NCI-H2029 (cell line): Measurements from ENCODE around the gene RPL31.

Experiments
- DNase-seq: peaks from one replicate; lab custom pipeline; 2025; lab: John Stamatoyannopoulos, UW

RPL31 gene

DNA sequence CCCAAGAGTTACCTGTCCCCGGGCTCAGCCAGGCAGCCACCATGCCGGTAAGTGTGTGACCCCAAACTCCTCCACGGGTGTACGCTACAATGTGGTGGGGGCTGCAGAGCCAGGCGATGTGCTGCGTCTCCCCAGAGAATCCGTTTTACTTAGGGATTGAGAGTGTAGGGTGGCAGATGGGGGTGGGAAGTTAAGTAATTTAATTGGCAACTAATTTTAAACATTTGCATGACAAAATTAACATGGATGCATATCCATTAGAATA is 26.6 kb upstream of the RPL31 start:
- DNase-seq: no peak

DNA sequence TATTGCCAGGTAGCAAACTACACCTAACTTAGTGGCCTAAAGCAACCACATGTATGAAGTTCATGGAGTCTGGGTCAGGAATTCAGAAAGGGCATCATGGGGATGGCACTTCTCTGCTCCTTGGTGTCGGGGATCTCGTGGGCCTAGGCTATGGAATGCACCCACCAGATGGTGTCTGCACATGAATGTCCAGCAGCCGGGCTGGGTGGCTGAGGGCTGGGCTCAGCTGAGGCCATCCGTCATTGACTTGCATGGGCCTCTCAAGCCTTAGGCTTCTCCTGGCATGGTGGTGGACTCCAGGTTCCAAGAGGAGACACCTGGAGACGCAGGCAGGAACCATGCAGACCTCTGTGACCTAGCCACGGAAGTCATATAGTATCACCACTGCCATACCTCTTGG is 26.0 kb upstream of the RPL31 start:
- no peak for DNase-seq

DNA sequence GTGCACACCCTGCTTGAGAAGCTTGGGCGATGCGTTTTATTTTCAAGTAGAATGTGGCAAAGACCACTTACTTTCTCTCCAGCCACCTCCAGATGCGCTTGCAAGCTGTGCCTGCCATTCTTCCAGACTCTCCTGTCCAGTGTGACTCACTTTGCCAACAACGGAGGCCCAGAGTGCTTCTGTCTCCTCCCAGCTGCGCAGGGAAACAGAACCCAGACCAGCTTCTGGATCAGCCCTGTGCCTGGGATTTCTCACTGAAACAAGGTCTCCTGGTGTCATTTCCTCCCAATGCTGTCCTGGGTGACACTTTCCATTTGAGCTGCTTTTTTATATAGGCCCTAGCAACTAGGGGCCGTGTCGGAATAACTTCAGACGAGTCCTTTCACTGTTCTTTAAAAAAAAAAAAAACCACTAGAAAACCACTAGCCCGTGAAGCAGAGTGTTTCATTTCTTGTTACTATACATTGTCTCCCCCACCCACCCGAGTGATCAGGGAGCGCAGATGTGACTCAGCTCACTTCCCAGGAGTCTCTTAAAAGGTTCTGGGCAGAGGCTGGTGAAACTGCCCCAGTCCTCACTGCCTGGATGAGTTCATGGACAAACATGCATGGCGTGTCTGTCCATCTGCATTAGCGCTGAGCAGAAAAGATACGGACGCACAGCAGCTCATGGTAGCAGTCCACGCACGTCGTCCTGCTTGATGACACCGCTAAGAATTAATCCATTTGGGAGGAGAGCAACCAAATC is 25.3 kb upstream of the RPL31 start:
- no peak for DNase-seq

DNA sequence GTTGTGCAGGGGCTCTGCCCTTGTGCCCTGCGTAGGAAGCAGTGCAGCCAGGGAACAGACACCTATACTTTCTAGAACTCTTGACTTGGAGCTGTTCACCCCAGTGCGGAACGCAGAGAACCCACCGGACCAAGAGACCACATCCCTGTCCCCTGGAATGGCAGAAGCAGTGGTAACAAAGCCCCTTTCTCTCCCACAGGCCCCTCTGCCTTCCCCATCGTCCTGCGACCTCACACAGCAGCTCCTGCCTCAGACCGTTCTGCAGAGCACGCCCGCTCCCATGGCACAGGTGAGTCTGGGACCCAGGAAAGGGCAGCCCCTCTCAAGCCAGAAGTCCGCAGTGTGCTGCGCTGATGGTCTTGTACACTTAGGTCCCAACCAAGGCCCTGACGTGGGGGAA is 24.6 kb upstream of the RPL31 start:
- no peak for DNase-seq

GRCh38 chr2:100978582-100979191 is 23.4 kb upstream of the RPL31 start:
- DNase-seq: no peak

DNA sequence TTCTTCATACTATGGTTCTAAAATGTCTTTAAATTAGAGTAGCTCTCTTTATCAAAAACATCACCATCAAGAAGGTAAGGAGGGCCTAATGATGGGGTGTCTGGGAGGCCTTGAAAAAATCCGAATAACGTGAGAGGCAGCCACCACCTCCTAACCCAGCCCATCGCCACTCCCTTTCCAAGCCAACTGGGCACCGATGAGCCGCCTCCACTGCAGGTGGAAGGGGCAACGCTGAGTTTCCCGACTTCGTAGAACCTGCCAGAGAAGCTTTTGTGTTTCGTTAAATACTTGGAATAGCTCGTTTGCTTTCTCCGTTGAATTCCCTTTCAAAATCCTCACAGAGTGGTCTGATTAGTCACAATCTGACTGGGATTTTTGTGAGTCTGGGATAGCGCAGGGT is 22.0 kb upstream of the RPL31 start:
- DNase-seq: no peak

GRCh38 chr2:100981011-100981410 is 21.1 kb upstream of the RPL31 start:
- DNase-seq: no peak

DNA sequence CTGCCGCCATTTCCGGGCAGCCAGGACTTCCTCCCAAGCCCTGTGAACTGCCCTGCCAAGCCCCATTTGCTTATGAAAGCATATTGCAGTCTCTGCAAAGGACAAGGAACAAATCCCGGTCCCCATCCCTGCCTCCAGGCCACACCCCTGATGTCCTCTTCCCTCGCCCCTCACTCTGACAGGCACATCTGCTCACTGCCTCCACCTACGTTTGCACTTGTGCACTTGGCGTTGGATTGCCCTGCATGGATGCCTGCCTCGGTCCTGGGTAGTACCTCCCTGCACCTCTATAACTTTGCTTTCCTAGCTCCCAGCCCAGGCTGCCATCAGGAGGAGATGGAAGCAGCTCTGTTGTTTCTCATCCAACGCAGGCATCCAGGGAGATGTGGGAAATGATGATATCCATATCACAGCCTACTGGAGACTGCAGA is 19.6 kb upstream of the RPL31 start:
- DNase-seq: no peak

DNA sequence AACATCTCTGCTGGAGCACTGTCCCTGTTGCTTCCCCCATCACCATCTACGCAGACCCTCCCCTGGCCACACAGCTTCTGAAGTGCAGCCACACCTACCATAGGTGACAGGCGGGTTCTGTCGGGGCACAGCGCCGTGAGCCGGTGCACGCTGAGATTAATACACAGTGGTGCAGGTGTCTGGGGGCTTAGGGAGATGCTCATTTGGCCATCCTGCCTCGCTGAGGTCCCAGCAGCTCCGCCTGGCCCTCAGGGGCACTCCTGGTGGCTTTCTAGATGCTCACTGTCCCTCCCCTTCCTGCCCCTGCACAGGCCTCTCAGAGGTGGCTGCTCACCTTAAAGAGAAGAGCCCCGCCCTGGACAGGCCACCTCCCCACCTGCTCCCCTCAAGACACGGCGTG is 18.9 kb upstream of the RPL31 start:
- no peak for DNase-seq

- no peak for DNase-seq
Measured at GRCh38 chr2:100983684-100984310, 18.3 kb upstream of the RPL31 start.

- DNase-seq: peak; percentile 47
Measured at GRCh38 chr2:100984892-100985307, 17.2 kb upstream of the RPL31 start.

- no peak for DNase-seq
Measured at GRCh38 chr2:100986157-100986556, 15.9 kb upstream of the RPL31 start.

DNA sequence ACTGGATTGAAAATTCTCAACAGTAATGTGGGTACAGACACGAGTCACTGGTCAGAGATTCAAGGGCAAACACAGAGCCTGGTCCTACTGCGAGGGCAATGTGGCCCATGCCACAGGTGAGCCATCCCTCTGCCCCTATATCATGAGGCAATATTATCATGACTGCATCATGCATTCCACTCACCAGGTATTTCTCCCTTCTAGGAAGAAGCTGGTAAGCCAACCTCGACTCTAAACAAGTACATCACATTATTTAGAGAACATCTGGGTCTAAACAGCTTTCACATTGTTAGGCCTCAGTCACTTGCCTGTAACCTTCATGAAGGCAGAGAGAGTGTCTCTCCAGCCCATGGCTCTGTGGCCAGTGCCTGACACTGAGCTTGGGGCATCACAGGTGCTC is 14.6 kb upstream of the RPL31 start:
- no peak for DNase-seq

- DNase-seq: no peak
Measured at GRCh38 chr2:100987974-100988373, 14.1 kb upstream of the RPL31 start.

- no peak for DNase-seq
Measured at GRCh38 chr2:100988630-100989417, 13.3 kb upstream of the RPL31 start.

DNA sequence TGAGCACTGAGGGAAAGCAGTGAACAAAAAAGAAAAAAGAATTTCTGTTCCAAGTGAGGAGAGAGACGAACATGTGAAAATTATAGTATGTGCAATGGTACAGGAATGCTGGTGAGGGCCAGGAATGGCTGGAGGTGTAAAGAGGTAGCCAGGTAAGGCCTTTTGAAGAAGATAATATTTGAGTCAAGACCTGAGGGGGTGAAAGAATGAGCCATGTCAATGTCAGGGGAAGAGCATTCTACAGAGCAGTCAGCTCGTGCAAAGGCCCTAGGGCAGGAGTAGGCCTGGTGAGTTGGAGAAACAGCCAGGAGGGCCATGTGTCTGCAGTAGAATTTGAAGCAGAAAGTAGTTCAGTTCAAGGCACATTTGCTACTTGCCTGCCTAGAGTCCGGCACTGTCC is 12.4 kb upstream of the RPL31 start:
- DNase-seq: no peak

DNA sequence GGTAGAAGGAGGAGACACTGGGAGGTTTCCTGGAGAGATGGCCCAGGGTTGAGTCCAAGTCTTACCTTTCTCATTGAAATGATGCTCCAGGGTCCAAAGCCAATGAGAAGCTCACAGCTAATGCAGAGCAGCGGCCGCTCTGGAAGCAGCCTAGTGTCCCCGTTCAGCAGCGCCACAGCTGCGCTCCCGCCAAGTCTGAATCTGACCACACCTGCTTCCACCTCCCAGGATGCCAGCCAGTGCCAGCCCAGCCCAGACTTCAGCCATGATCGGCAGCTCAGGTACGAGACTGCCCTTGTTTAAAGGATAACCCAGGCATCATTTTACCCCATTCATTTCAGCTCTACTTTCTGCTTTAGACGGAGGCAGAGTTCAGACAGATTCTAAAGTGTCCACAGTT is 11.9 kb upstream of the RPL31 start:
- DNase-seq: no peak

DNA sequence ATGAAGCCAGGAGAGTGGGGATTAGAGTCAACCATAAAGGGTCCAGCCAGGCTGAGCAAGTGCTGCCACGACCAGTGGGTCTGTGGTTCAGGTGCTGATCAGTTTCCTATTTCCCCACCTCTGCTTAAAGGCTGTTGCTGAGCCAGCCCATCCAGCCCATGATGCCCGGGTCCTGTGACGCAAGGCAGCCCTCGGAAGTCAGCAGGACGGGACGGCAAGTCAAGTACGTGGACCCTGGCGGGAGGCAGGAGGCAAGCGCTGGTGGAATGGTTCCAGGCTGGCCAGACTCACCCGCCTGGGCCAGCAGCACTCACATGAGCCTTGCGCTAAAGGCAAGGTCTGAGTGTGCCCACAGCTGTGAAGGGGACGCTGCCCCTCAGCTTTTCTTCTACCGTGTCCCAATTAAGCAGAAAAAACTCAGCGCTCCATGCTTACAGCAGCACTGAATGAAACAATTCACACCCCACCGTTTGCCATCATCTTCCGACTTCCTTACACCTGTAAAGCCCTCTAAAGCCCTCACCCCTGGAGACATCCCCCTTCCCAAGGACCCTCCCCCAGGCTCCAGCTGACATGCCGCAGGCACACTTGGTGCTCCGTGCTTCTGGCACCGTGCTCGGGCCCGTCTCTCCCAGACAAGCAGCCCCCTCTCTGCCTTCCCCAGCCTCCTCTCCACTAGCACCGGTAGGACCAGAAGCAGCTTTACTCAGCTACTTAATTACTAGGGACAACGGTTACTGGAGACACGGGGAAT is 11.3 kb upstream of the RPL31 start:
- no peak for DNase-seq

DNA sequence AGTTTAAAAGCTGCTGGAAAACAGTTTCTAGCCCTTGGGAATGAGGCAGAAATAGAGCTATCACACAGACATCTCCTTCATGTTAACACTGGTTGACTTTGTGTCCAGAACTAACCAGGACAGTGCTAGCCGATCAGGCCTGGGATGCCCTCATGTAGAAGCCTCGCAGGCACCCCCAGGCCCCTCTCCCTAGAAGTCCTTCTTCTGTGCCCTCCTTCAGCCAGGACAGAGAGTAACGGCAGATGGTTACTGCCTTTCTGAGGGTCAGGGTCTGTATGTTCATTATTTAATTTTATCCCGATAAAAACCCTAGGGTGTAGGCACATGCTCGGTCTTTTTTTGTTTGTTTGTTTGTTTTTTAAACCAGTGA is 10.7 kb upstream of the RPL31 start:
- no peak for DNase-seq

DNA sequence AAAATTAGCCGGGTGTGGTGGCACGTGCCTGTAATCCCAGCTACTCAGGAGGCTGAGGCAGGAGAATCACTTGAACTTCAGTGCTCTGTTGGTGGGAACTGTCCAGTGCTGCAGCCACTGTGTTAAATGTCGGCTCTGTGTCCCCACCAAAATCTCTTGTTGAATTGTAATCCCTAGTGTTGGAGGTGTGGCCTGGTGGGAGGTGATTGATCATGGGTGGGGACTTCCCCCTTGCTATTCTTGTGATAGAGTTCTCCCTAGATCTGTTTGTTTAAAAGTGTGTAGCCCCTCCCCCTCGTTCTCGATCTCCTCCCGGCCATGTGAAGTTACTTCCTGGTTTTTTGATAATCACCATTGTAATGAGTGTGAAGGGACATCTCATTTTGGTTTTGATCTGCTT is 9.8 kb upstream of the RPL31 start:
- no peak for DNase-seq

- no peak for DNase-seq
Measured at GRCh38 chr2:100993294-100993693, 8.8 kb upstream of the RPL31 start.
